Stimulated activated CD8-positive, alpha-beta memory T cell treated with anti-CD3 and anti-CD28 coated beads, Interleukin-4, amount 100 ng/mL, for 48 hours (primary cell): Measurements from ENCODE around the gene MRPS30.
A peak's percentile ranks its signal among the peaks of the same experiment; 100 is the strongest.
"Not testable (repeated sequence)": the region's sequence is repeated elsewhere in the genome, so short reads cannot be mapped to it uniquely, and the experiment has no call there.

Source experiments
- DNase-seq: peaks from one replicate; pipeline ENCODE4 v3.0.0-alpha.2; 2020

The MRPS30 gene

DNA sequence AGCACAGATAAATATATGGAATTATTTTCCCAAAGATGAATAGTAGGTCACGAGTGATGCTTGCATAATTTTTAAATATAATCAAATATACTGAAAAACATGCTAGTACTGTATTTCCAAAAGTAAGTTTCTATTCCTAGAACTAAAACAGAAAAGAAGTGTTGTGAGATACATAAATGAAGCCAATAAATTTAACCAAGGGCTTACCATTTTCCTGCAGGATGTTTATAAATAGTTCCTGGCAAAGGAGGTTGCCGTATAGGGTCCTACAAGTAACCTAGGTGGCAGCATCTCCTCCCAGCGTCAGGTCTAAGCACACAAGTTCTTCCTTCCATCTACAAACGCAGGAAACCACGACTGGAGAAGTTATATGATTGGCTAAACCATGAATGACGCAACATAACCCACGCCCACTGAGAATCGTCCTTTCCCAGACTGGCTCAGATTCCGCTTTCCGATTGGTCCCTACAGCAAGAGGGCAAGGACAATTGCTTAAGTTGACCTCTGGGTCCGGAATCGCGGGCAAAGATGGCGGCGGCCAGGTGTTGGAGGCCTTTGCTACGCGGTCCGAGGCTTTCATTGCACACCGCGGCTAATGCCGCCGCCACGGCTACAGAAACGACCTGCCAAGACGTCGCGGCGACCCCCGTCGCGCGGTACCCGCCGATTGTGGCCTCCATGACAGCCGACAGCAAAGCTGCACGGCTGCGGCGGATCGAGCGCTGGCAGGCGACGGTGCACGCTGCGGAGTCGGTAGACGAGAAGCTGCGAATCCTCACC lies at the start of gene MRPS30:
Gene MRPS30 (plus strand): TSS at position 513 of the 780 bp plus-strand sequence. CDS start 16 bp downstream, at position 529.
- DNase-seq, result peak; percentile 90

DNA sequence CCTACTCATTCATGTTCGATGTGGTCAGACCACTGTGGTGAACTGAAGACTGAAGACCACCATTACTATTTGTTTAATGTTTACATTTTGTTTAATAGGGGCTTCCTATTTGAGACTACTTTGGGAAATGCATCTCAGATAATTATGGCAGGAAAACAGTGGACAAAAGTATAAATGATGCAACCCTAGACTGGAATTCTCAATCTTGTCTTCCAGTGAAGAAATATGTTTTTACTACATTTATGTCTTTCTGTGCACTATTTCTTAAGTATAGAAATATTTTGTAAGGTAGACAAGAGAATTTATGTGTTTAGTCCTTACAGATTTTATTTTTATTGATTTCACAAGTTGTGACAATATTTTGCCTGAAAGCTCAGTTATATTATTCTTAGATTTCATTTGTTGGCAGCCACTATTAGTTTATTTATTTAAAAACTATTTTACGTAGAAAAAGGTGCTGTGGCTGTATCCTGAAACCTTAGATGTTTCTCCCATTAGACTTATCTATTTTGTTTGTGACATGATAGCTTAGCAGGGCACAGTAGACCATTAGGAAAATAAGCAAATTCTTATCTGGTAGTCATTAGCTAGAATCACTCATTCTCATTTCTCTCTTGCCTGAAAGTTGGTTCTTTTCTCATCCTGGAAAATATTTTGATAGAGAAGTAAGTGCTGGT lies 39.4 kb upstream of the MRPS30 start:
- DNase-seq, result no peak

DNA sequence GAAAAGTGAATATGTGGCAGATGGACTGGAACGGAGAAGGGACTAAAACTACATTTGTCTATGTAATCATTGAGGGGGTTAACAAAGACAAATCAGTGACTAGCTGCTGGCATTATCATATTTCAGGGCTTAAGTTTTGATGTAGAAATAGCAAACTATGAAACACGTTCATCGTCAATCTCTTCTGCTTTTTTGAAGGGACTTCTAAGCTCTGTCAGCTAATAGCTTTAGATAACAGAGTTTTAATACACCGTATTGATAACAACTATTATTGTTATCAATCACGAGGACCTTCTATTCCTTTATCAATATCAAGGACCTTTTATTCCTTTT lies 38.9 kb upstream of the MRPS30 start:
- no peak for DNase-seq

DNA sequence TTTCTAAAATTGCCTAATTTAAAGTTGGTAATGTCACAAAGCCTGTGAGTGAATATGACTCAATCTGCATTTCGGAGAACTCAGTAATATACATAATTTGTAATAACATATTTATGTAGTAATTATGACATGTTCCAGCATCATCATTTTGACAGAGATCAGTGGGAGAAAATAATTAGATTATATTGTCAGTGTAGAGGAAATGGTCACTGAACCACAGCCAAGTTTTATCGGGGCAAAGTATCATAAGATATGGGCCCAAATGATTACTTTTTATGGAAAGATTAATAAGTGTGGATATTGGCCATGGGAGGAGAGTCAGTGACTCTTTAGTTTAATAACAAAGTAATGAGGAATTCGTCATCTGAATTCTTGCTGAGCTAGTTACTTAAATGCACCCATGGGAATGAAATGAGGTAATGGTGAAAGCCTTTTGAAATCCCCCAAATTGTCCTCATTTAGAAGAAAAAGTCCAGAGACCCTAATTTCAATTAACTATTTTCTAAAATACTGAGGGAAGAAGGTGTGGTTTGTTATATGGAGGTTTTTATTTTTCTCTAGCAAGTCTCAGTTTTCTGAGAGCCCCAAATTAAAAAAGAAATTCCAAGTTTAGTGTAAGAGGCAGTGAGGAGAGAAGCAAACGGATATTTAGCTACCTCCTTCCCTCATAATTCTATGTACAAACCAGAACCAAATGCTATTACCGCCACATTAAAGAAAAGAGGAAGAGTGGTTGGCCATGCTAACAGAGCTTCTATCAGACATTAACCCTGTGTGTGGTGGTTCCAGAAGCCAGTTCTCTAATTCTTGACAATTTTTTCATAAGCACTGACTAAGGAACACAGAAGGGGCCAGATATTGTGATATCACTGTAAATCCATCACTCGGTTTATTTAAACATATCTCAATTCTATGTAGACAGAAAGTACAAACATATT lies 37.7 kb upstream of the MRPS30 start:
- no peak for DNase-seq

DNA sequence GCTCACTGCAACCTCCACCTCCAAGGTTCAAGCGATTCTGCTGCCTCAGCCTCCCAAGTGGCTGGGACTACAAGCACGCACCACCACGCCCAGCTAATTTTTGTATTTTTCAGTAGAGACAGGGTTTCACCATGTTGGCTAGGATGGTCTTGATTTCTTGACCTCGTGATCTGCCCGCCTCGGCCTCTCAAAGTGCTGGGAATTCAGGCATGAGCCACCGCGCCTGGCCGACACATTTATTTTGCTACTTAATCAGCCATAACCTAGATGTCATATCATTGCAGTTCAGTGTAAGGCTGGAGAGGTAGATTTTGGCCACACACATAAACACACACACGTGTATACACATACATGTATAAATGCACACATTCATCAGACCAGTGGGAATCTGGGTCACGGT lies 36.4 kb upstream of the MRPS30 start:
- DNase-seq, result not testable (repeated sequence)

DNA sequence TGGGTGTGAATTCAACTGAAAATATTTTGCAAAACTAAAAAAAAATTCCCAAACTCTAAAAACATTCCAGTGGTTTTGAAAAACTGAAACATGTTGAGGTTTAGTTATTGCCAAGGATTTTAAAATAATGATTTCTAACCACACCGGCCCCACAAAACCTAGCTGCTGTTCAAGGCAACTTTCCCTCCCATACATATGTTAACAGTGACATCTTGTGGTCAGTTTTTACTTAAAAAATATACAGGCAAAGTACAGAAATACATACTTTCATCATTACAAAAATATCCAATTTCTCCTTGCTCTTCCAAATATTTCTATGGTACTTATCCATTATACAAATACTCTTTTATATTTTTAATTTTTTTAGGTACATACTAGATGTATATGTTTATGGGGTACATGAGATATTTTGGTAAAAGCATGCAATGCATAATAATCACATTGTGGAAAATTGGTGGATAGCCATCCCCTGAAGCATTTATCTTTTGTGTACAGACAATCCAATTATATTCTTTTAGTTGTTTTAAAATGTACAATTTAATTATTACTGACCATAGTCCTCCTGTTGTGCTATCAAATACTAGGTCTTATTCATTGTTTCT lies 34.4 kb upstream of the MRPS30 start:
- DNase-seq, result no peak

DNA sequence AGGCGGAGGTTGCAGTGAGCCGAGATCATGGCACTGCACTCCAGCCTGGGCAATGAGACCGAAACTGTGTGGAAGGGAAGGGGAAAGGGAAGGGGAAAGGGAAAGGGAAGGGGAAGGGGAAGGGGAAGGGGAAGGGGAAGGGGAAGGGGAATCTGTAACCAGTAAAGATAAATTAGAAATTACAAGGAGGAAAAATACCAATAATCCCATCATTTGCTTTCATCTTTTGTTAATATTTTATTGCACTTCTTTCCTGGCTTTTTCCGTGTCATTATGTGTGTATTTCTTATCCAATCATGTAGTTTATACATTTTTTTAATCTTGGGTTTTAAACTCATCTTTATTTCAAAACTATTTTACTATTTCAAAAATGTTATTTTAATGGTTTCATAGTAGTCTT lies 29.6 kb upstream of the MRPS30 start:
- DNase-seq, result no peak

DNA sequence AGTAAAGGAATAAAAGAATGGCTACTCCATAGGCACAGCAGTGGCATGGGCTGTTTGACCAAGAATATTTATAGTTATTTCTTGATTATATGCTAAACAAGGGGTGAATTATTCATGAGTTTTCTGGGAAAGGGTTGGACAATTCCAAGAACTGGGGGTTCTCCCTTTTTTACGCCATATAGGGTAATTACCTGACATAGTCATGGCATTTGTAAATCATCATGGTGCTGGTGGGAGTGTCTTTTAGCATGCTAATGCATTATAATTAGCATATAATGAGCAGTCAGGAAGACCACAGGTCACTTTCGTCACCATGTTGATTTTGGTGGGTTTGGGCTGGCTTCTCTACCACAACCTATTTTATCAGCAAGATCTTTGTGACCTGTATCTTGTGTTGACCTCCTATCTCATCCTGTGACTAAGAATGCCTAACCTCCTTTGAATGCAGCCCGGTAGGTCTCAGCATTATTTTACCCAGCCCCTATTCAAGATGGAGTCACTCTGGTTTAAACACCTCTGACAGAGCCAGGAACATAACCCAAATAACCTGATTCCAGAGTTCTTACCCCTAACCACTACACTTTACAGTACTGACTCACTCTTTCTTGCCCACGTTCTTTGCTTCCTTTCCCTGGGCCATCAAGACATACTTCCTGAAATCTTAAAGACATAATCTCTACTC lies 25.0 kb upstream of the MRPS30 start:
- no peak for DNase-seq

DNA sequence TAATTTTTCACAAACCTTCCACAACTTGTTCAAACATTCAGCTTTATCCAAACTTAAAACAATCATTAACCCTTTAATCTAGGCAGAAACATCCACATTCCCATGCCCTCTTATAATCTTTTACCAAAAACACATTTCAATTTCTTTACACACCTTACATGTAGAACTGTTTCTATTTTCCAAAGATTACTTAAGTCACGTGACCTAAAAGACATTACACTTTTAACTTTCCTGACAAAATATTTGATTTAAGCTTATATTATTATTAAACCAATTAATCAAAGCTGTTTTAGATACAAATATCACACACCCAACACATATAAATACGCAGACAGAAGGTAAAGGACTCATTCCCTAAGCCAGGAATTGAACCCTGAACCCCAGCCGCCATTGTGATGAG lies 21.0 kb upstream of the MRPS30 start:
- no peak for DNase-seq

DNA sequence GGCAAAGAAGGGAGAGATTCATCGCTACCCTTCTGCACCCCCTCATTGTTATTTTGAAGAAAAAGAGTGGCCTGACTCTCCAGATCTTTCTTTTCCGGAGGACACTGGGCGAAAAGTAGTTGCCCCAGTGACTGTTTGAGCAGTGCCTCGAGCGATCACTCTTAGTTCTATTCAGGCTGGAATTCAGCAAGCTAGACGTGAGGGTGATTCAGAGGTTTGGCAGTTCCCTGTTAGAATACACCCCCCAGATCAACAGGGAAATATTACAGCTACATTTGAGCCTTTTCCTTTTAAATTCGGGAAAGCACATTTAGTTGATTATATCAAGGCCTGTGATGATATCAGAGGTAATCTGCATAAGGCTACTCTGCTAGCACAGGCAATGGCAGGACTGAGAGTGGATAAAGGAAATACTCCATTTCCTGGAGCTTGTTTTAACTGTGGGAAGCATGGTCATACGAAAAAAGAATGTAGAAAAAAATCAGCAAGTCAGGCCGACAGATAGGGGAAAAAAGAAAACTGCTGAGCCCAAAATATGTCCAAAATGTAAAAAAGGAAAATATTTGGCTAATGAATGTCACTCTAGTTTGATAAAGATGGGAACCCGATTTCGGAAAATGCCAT lies 19.3 kb upstream of the MRPS30 start:
- not testable (repeated sequence) for DNase-seq

DNA sequence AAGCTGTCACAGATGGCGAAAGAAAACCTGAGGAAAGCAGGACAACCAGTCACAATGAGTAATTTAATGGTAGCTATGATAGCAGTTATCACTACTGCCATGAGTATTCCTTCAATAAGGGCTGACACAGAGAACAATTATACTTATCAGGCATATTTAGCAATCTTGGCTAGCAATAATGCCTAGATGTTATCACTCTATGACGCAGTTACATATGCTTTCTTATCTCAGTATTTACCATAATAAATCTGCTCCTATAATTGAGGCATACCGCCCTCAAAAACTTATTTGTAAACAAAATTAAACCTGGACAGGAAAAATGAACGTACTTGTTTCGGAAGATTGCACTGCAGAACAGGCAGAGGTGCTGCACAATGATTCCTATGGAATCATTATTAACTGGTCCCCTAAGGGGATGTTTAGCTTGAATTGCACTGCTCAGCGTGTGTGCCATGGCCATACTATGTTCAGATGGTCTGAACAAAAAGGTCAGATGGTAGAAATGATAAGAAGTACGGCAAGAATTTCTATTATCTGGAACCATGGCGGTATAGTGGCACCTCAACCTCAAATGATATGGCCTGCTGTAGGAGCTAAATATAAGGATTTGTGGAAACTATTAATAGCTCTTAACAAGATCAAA lies 16.6 kb upstream of the MRPS30 start:
- DNase-seq, result not testable (repeated sequence)

DNA sequence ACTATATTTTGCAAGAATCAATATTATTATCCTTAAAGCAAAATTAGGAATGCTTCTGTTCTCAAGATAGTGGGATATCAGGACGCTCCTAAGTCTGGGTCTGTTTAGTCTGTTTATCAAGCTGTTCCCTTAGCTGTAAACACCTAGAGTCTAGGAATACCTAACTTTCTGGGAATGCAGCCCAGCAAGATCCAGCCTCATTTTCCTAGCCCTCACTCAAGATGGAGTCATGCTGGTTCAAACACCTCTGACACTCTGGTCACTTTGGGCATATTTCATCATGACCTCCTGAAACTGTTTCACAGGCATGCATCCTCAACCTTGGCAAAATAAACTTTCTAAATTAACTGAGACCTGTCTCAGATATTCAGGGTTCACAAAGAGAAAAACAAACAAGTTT lies 14.4 kb upstream of the MRPS30 start:
- no peak for DNase-seq

DNA sequence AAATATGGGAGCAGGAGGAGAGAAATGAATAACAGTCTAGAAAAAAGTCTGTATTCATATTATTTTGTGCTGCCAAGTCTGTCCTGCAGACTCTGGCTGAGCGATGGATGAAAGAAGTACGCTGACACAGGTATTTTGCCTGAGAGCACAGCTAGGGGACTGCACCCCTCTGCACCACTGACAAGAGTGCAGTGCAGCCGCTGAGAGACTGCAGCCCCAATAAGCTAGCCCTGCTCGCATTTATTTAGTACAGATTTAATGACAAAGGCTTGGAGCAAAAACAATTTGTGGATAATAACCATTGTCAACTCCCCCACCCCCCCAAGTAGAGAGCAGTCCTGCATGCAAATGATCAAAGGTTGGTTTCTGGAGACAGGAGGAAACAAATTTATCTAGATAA lies 13.3 kb upstream of the MRPS30 start:
- no peak for DNase-seq

DNA sequence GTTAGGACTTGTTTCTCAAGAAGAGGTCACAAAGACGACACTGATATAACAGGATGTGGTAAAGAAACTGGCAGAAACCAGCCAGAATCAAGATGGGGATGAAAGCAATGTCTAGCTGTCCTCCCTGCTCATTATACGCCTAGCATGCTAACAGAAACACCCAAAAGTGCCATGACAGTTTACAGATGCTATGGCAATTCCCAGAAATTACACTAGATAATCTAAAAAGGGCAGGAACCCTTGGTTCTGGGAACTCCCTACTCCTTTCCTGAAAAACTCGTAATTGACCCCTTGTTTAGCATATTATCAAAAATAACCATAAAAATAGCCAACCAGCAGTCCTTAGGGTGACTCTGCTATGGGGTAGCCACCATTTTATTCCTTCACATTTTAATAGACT lies 10.9 kb upstream of the MRPS30 start:
- no peak for DNase-seq

DNA sequence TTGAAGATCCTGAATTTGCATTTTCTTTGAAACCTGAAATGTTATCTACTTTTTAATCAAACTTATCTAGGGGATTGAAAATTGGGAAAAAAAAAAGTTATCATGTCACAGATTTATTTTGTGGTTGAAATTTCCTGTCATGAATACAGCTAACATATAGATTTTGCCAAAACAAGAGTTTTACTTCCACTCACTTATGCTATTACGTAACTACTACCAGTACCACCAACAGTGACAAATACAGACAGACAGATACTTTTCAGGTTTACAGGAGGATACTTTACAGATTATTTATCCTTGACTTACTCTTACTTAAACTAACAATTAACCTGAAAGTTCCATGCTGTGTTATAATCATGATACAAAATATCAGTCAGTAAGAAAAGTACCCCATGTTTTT lies 6.8 kb upstream of the MRPS30 start:
- no peak for DNase-seq

DNA sequence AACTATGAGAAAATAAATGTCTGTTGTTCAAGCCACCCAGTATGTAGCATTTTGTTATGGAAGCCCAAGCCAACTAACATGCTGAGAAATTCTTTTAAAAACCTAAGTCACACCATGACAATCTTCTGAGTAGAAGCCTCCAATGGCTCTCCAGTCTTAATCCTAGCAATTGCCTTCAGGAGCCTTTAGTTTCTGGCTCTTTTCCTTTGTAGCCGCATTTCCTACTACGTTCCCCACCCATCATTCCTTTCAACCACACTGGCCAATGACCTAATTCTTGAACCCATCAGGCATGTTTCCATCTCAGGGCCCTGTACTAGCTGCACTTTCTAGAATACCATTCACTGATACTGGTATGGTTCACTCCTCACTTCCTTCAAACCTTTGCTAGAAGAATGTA lies 2.1 kb upstream of the MRPS30 start:
- no peak for DNase-seq

DNA sequence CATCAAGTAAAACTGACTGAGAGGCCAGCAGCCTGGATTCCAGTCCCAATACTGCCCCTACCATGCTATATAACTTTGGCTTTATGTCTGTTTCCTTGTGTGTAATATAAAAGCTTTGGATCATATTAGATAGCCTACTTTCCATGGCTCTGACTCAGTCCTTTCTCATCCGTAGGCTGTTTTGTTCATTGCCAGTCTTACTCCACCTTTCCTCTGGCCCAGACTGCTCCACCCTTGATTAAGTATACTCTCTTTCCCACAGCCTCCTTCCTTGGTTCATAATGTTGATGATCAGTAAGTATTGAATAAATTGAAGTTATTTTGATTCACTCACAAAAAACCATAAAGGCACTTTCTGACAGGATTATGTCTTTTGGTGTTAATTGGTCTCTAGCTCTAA lies 1.5 kb upstream of the MRPS30 start:
- no peak for DNase-seq

DNA sequence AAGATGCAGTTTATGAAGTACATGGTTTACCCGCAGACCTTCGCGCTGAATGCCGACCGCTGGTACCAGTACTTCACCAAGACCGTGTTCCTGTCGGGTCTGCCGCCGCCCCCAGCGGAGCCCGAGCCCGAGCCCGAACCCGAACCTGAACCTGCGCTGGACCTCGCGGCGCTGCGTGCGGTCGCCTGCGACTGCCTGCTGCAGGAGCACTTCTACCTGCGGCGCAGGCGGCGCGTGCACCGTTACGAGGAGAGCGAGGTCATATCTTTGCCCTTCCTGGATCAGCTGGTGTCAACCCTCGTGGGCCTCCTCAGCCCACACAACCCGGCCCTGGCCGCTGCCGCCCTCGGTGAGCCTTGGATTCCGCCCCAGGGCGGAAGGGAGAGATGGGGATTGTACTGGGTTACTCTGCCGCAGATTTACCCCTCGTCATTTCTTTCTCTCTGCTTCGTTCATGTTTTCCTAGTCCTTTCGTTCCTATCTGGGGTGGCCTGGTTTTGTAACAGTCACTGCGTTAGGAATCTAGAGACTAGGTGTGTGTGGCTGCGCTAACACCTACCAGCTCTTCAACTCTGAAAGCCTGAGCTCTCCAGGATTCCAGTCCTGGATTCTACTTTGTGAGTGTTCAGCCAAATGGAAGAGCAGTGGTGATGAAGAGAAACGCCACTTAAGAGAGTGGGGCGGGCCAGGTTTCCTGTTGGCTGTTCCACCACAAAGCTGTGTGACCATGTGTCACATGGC lies 638 bp downstream of the MRPS30 start:
- DNase-seq, result peak; percentile 58

DNA sequence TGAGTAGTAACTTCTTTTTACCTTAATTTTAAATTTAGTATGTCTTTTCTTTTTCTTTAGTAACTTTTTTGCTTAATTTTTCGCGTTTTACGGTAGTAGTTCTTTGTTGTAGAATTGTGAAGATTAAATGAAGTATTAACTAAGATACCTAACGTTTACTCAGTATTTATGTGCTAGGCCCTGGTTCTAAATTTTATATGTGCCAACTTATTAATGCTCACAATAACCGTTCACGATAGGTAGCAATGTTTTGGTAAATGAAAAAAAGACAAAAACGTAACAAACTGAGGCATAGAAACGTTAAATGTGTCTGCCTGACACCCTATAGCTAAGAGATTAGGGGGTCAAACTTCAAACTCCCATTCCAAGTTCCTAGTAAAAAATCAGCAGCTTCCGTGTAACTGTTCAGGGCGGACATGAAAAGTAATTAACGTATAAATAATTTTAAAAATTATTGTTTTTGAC lies 1.2 kb downstream of the MRPS30 start:
- DNase-seq, result no peak

DNA sequence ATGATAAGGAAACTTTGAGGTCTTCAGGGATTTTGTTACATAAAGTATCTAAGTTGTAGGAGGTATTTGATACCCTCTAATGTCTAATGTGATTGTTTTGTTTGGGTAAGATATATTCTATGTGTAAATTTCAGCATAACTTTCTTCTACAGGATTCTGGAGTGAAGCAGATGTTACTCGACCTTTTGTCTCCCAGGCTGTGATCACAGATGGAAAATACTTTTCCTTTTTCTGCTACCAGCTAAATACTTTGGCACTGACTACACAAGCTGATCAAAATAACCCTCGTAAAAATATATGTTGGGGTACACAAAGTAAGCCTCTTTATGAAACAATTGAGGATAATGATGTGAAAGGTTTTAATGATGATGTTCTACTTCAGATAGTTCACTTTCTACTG lies 6.0 kb downstream of the MRPS30 start:
- no peak for DNase-seq

DNA sequence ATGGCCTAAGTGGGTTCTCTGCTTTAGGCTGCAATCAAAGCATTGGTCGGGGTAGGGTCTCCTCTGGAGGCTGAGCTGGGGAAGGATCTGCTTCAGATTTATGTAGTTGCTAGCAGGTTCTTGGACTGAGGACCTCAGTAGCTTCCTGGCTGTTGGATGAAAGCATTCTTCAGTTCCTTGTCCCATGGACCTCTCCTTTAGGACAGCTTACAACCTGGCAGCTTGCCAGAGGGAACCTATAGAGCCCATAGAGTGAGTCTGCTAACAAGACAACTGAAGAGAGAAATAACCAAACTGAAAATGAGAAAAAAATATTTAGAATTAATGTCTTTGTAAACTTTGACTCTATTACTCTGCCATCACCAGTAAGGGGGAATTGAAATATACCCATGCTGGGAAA lies 12.4 kb downstream of the MRPS30 start:
- DNase-seq, result no peak
